Ishikawa (cell line): Measurements from ENCODE around the gene KIAA1671.

Experiments
- CEBPB ChIP-seq: IDR thresholded peaks from 2 replicates; pipeline ENCODE4 v1.6.1; 2012
- CREB1 ChIP-seq: IDR thresholded peaks from 2 replicates; pipeline ENCODE4 v1.6.1; 2012; ENCODE audit warnings: low read depth
- EGR1 ChIP-seq: IDR thresholded peaks from 2 replicates; pipeline ENCODE4 v1.6.1; 2012
- EP300 ChIP-seq: IDR thresholded peaks from 2 replicates; pipeline ENCODE4 v1.6.1; 2012; ENCODE audit warnings: borderline replicate concordance
- FOXM1 ChIP-seq: IDR thresholded peaks from 2 replicates; pipeline ENCODE4 v1.6.1; 2012; ENCODE audit warnings: low read depth, borderline replicate concordance
- MAX ChIP-seq: IDR thresholded peaks from 2 replicates; pipeline ENCODE4 v1.6.1; 2012
- NFIC ChIP-seq: IDR thresholded peaks from 2 replicates; pipeline ENCODE4 v1.6.1; 2012
- RAD21 ChIP-seq: IDR thresholded peaks from 2 replicates; pipeline ENCODE4 v1.6.1; 2012; ENCODE audit warnings: low read depth
- REST ChIP-seq: IDR thresholded peaks from 2 replicates; pipeline ENCODE4 v1.6.1; 2012; ENCODE audit warnings: low read depth, mild to moderate bottlenecking
- TAF1 ChIP-seq: IDR thresholded peaks from 2 replicates; pipeline ENCODE4 v1.6.1; 2012; ENCODE audit warnings: low read depth, mild to moderate bottlenecking
- TCF12 ChIP-seq: IDR thresholded peaks from 2 replicates; pipeline ENCODE4 v1.6.1; 2012; ENCODE audit warnings: low read depth
- TEAD4 ChIP-seq: IDR thresholded peaks from 2 replicates; pipeline ENCODE4 v1.6.1; 2012
- USF1 ChIP-seq: IDR thresholded peaks from 2 replicates; pipeline ENCODE4 v1.6.1; 2012
- YY1 ChIP-seq: IDR thresholded peaks from 2 replicates; pipeline ENCODE4 v1.6.1; 2012; ENCODE audit warnings: low read depth
- ZBTB7A ChIP-seq: IDR thresholded peaks from 2 replicates; pipeline ENCODE4 v1.6.1; 2012; ENCODE audit warnings: low read depth

The KIAA1671 gene

GRCh38 chr22:24937114-24937513, 15.4 kb upstream of the KIAA1671 start:
- no peak for TF ChIP-seq CEBPB
- no peak for TF ChIP-seq USF1
- no peak for TF ChIP-seq CREB1
- TF ChIP-seq REST = no peak
- TF ChIP-seq MAX = no peak
- TF ChIP-seq RAD21 = peak; percentile 50; the same call in 1 of the 2 replicates

- TF ChIP-seq TAF1 = no peak
- no peak for TF ChIP-seq REST
- TF ChIP-seq NFIC = no peak
- no peak for TF ChIP-seq CREB1
- TF ChIP-seq YY1 = 0 out of 2 replicates have a peak, but pooled peaks have one; percentile 36
- no peak for TF ChIP-seq MAX
- no peak for TF ChIP-seq FOXM1
- TF ChIP-seq RAD21 = peak; percentile 89
- no peak for TF ChIP-seq ZBTB7A
- no peak for TF ChIP-seq EP300
- no peak for TF ChIP-seq CEBPB
- TF ChIP-seq USF1 = no peak
Observed at GRCh38 chr22:24938741-24939341, 13.7 kb upstream of the KIAA1671 start.

GRCh38 chr22:24942301-24942700, 10.2 kb upstream of the KIAA1671 start:
- no peak for TF ChIP-seq TCF12
- no peak for TF ChIP-seq EGR1
- TF ChIP-seq TEAD4 = no peak
- no peak for TF ChIP-seq NFIC
- no peak for TF ChIP-seq EP300
- no peak for TF ChIP-seq ZBTB7A
- no peak for TF ChIP-seq MAX
- no peak for TF ChIP-seq USF1
- TF ChIP-seq CREB1 = no peak
- TF ChIP-seq CEBPB = no peak
- TF ChIP-seq RAD21 = no peak
- no peak for TF ChIP-seq REST
- TF ChIP-seq TAF1 = no peak
- TF ChIP-seq FOXM1 = no peak
- TF ChIP-seq YY1 = no peak

- TF ChIP-seq ZBTB7A (no peak), EP300 (no peak), USF1 (no peak), TAF1 (no peak), NFIC (no peak)
Observed at GRCh38 chr22:24944217-24944937, 8.1 kb upstream of the KIAA1671 start.
